ENCODE results near the gene PFKFB1.
A peak's percentile ranks its signal among the peaks of the same experiment; 100 is the strongest.

PFKFB1 gene

GRCh38 chrX:54921427-54922021, 72.5 kb downstream of the PFKFB1 start:
- peak; percentile 42 for DNase-seq

GRCh38 chrX:54920610-54921426, 73.2 kb downstream of the PFKFB1 start, which contains the start of gene TRO:
TSS of gene TRO (plus strand) at chrX:54920824. CDS start at chrX:54922247, 1,423 bp downstream.
- no peak for DNase-seq

- no peak for DNase-seq
Observed at GRCh38 chrX:54909941-54910340, 84.0 kb downstream of the PFKFB1 start.

GRCh38 chrX:54894159-54894558, 99.8 kb downstream of the PFKFB1 start:
- no peak for DNase-seq

- DNase-seq, result peak; percentile 43
Observed at GRCh38 chrX:54891573-54891972, 102.4 kb downstream of the PFKFB1 start.

- DNase-seq, result no peak
Observed at GRCh38 chrX:54885740-54886139, 108.2 kb downstream of the PFKFB1 start.

Data from CD4-positive, alpha-beta T cell treated with Interleukin-4 for 4 hours (primary cell).